Lower leg skin (tissue), 4 donors: ENCODE data around the gene ASTN1. TPM values are rescaled to one million over a fixed set of nuclear protein-coding genes. Genes with fewer than 3 reads are reported as not detected.
"Not testable (repeated sequence)": the region's sequence is repeated elsewhere in the genome, so short reads cannot be mapped to it uniquely, and the experiment has no call there.

Experiments
- DNase-seq, 2 donors: peaks; one replicate each; pipeline ENCODE4 v3.0.0-alpha.2; 2019; ENCODE audit warnings: low spot score in 2 of 2
- H3K4me3 ChIP-seq: fragments of 200-600 bp; sonication (generic); 2 replicates; pipeline ENCODE4 v1.5.1; 2017; ENCODE audit warnings: mild to moderate bottlenecking, low read depth; ENCODE audit not compliant: poor library complexity, severe bottlenecking
- CTCF ChIP-seq, 3 donors: fragments of 450-650 bp; IDR thresholded peaks; one replicate each; pipeline ENCODE4 v1.5.1; 2016; ENCODE audit warnings: antibody characterized with exemption in 3 of 3, mild to moderate bottlenecking in 3 of 3, moderate library complexity in 2 of 3
- POLR2A ChIP-seq, 2 donors: fragments of 450-650 bp; IDR thresholded peaks; one replicate each; pipeline ENCODE4 v1.6.1; 2016 to 2017; ENCODE audit warnings: antibody characterized with exemption in 2 of 2, mild to moderate bottlenecking in 1 of 2, moderate library complexity in 1 of 2
- WGBS, 2 donors: methylation state at CpG; one replicate each; pipeline ENCODE4 v1.1.5; 2018; 5-methylcytosine and 5-hydroxymethylcytosine counted together
- intact Hi-C: fragments of 100-400 bp; cut with DNase I; formaldehyde crosslinking; loops from one replicate; pipeline ENCODE4 v1.15.0; 2023; ENCODE audit warnings: low total_unique reads
- total RNA-seq, 4 donors: library from RNA; depleted of rRNA; stranded (reverse); fragments of >200 nt; gene quantifications; one replicate each; pipeline ENCODE4 v1.1.0, GENCODE V29; 2016

The ASTN1 gene
- total RNA-seq, 4 donors from 2014 or later: 0.10 to 0.26 TPM; not detected in 2

- 59 to 60% methylated on average over 4 of the region's 4 CpGs for WGBS, 2 donors
- intact Hi-C loops: no loop called here
- H3K4me3 ChIP-seq: no peak overlapping the region
- no peak for DNase-seq
- TF ChIP-seq POLR2A (IDR thresholded peaks at IDR 0.05) (no peak), CTCF (IDR thresholded peaks at IDR 0.05) (no peak)
Measured at GRCh38 chr1:177077734-177078499, 86.6 kb downstream of the ASTN1 start.

DNA sequence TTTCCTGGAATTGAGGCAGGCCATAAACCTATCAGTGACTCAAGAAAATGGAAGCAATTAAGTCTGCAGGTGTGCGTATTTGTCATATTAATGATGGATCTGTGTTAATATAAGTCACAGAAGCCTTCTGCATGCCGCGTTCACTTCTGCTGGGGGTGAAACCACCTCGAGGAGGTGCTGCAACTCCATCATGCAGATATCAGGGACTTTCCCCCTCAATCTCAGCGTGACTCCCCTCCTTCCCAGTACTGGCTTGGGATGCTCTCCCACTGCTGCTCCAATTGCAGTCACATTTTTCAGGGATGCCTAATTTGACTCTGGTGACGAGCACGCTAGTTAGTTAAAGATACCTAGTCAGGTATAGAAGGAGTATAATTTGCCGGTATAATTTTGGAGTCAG lies 87.5 kb downstream of the ASTN1 start:
- intact Hi-C loops: no loop called here
- DNase-seq: no peak
- no peak overlapping the region for H3K4me3 ChIP-seq
- TF ChIP-seq CTCF (IDR thresholded peaks at IDR 0.05) (no peak), POLR2A (IDR thresholded peaks at IDR 0.05) (no peak)
- WGBS, 2 donors: 81 to 84% methylated on average over 8 of the region's 8 CpGs

GRCh38 chr1:177074811-177075210 lies 89.7 kb downstream of the ASTN1 start:
- 93 to 98% methylated on average over 3 of the region's 3 CpGs for WGBS, 2 donors
- H3K4me3 ChIP-seq, intact Hi-C loops, DNase-seq: not testable (repeated sequence)

GRCh38 chr1:177069490-177069889 lies 95.0 kb downstream of the ASTN1 start:
- DNase-seq: no peak
- intact Hi-C loops: no loop called here
- WGBS, 2 donors: 17 to 21% methylated on average over 3 of the region's 3 CpGs
- H3K4me3 ChIP-seq: no peak overlapping the region
- TF ChIP-seq POLR2A (IDR thresholded peaks at IDR 0.05) (no peak), CTCF (IDR thresholded peaks at IDR 0.05) (no peak)

GRCh38 chr1:177067752-177068410 lies 96.6 kb downstream of the ASTN1 start:
- intact Hi-C loops: no loop called here
- DNase-seq: no peak
- no peak for TF ChIP-seq POLR2A (IDR thresholded peaks at IDR 0.05)
- TF ChIP-seq CTCF (IDR thresholded peaks at IDR 0.05): no peak
- WGBS, 2 donors: 76 to 81% methylated on average over 7 of the region's 7 CpGs
- no peak overlapping the region for H3K4me3 ChIP-seq

DNA sequence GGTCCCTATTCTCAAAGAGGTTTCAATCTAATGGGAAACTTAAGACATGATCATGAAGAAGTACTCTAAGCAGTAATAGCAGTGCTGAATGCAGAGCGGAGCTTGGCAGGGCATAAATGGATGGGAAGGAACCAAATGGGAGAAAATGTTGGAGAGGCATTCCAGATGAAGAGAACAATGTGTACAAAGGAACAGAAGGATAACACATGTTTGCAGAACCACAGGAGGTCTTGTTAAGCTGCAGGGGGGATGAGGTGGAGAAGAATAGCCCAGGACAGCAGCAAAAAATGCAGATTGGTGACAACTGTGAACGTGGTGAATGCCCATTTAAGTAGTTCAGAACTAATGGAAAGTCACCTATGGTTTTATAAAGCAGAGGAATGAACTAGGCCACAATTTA lies 99.1 kb downstream of the ASTN1 start:
- 47 to 68% methylated on average over 2 of the region's 2 CpGs for WGBS, 2 donors
- H3K4me3 ChIP-seq: no peak overlapping the region
- intact Hi-C loops: no loop called here
- TF ChIP-seq POLR2A (IDR thresholded peaks at IDR 0.05) (no peak), CTCF (IDR thresholded peaks at IDR 0.05) (no peak)
- no peak for DNase-seq
